GM12878 (cell line): Measurements from ENCODE around the gene SAFB. TPM values are rescaled to one million over a fixed set of nuclear protein-coding genes. Genes with fewer than 3 reads are reported as not detected.

Experiments used
- ATAC-seq: fragments of 200-7000 bp; cut with Tn5 transposase; 3 replicates; pipeline ENCODE4 v1.9.1; 2020; ENCODE audit warnings: mild to moderate bottlenecking, moderate library complexity
- BruUV-seq: library from RNA; stranded (reverse); fragments of 400-500 nt; replicated peaks from 2 replicates; lab custom pipeline; 2021; lab: Mats Ljungman, UMichigan
- CTCF ChIA-PET: fragments of 300-600 bp; sonication (Branson Sonifier 250); formaldehyde crosslinking; extraction: SDS; loops from one replicate; lab custom pipeline; 2021; ENCODE audit warnings: inconsistent platforms; lab: Yijun Ruan, JAX
- POLR2A ChIA-PET: fragments of 350-600 bp; formaldehyde crosslinking; extraction: SDS; loops from one replicate; lab custom pipeline; 2021; ENCODE audit warnings: inconsistent platforms; lab: Charles Lee
- RAD21 ChIA-PET: fragments of 300-600 bp; sonication (Branson Sonifier 250); formaldehyde crosslinking; loops from one replicate; lab custom pipeline; 2023; ENCODE audit warnings: antibody characterized with exemption; ENCODE audit not compliant: unreplicated experiment; lab: Charles Lee
- SMC1A ChIA-PET: fragments of 300-600 bp; sonication (Branson Sonifier 250); formaldehyde crosslinking; loops from one replicate; lab custom pipeline; 2023; ENCODE audit not compliant: unreplicated experiment, uncharacterized antibody; lab: Charles Lee
- DNase-seq: peaks from one replicate; pipeline ENCODE4 v3.0.0-alpha.2; 2011; ENCODE audit warnings: low read depth, low spot score
- FAIRE-seq: peaks from 3 replicates; lab custom pipeline; 2011; peaks lifted over from hg19 to GRCh38; lab: Jason Lieb, UNC
- H2AFZ ChIP-seq: 2 replicates; pipeline ENCODE4 v1.6.0; 2011; ENCODE audit warnings: low read depth, low read length, control low read depth; ENCODE audit not compliant: control insufficient read depth
- H3K27ac ChIP-seq: 2 replicates; pipeline ENCODE4 v1.5.1; 2011; ENCODE audit warnings: control low read depth; ENCODE audit not compliant: control insufficient read depth, insufficient read depth
- H3K27me3 ChIP-seq, 2 experiments: replicated peaks in 1 of 2; 2 replicates each; pipeline versions ENCODE4 v1.6.0 to v1.6.1; 2011; ENCODE audit warnings: low read length in 1 of 2; ENCODE audit not compliant: control insufficient read depth in 2 of 2, insufficient read depth in 2 of 2
- H3K36me3 ChIP-seq, 2 experiments: 2 replicates each; pipeline ENCODE4 v1.5.1; 2011; ENCODE audit warnings: low read length in 1 of 2; ENCODE audit not compliant: control insufficient read depth in 2 of 2, insufficient read depth in 2 of 2
- H3K4me1 ChIP-seq: 2 replicates; pipeline ENCODE4 v1.6.1; 2011; ENCODE audit warnings: mild to moderate bottlenecking, low read length, moderate library complexity, mixed read lengths; ENCODE audit not compliant: control insufficient read depth, insufficient read depth
- H3K4me2 ChIP-seq: 2 replicates; pipeline ENCODE4 v1.6.0; 2011; ENCODE audit warnings: control low read depth; ENCODE audit not compliant: control insufficient read depth, insufficient read depth
- H3K4me3 ChIP-seq: fragments of 200-600 bp; sonication (generic); 2 replicates; pipeline ENCODE4 v1.5.1; 2016
- H3K79me2 ChIP-seq: 2 replicates; pipeline ENCODE4 v1.6.0; 2011; ENCODE audit warnings: low read length; ENCODE audit not compliant: control insufficient read depth, insufficient read depth
- H3K9ac ChIP-seq: 2 replicates; pipeline ENCODE4 v1.8.0; 2011; ENCODE audit warnings: low read length, control low read depth, mixed read lengths; ENCODE audit not compliant: control insufficient read depth, insufficient read depth
- H3K9me3 ChIP-seq: replicated peaks from 3 replicates; pipeline ENCODE4 v1.5.1; 2011; ENCODE audit warnings: mild to moderate bottlenecking, low read length; ENCODE audit not compliant: control insufficient read depth, insufficient read depth
- H4K20me1 ChIP-seq: 2 replicates; pipeline ENCODE4 v1.6.0; 2011; ENCODE audit not compliant: control insufficient read depth, insufficient read depth
- ASH2L ChIP-seq: fragments of 300-600, 200-600 bp; sonication (generic); IDR thresholded peaks from 2 replicates; pipeline ENCODE4 v1.6.1; 2017; ENCODE audit warnings: low read depth, mild to moderate bottlenecking, borderline replicate concordance
- ATF2 ChIP-seq: IDR thresholded peaks from 2 replicates; pipeline ENCODE4 v1.6.1; 2012; ENCODE audit warnings: low read length, inconsistent platforms
- CHD2 ChIP-seq: IDR thresholded peaks from 2 replicates; pipeline ENCODE4 v1.6.1; 2011; ENCODE audit warnings: low read depth, low read length, improper control_type of control experiment, borderline replicate concordance
- KDM1A ChIP-seq: fragments of 200-600 bp; sonication (generic); IDR thresholded peaks from 2 replicates; pipeline ENCODE4 v1.6.1; 2016; ENCODE audit warnings: borderline replicate concordance
- KLF5 ChIP-seq: fragments of 450-650 bp; IDR thresholded peaks from 2 replicates; pipeline ENCODE4 v1.6.1; 2014; ENCODE audit warnings: mild to moderate bottlenecking; ENCODE audit not compliant: partially characterized antibody
- MLLT1 ChIP-seq: fragments of 450-650 bp; IDR thresholded peaks from 2 replicates; pipeline ENCODE4 v1.6.1; 2016; ENCODE audit warnings: mild to moderate bottlenecking
- NFIC ChIP-seq: IDR thresholded peaks from 2 replicates; pipeline ENCODE4 v1.6.1; 2012; ENCODE audit warnings: low read depth, mild to moderate bottlenecking, inconsistent platforms, low read length, moderate library complexity
- PAX5 ChIP-seq: IDR thresholded peaks from 2 replicates; pipeline ENCODE4 v1.6.1; 2011; ENCODE audit warnings: low read depth, low read length, borderline replicate concordance
- POLR2A ChIP-seq: IDR thresholded peaks from 2 replicates; pipeline ENCODE4 v1.6.1; 2011; ENCODE audit warnings: low read depth, mild to moderate bottlenecking, low read length
- POLR2AphosphoS2 ChIP-seq: IDR thresholded peaks from 2 replicates; pipeline ENCODE4 v1.6.1; 2011; ENCODE audit warnings: low read depth, mild to moderate bottlenecking, low read length, improper control_type of control experiment, moderate library complexity
- POLR2AphosphoS5 ChIP-seq: IDR thresholded peaks from 2 replicates; pipeline ENCODE4 v1.6.1; 2011; ENCODE audit warnings: mild to moderate bottlenecking, low read length, inconsistent platforms
- RAD21 ChIP-seq: IDR thresholded peaks from 2 replicates; pipeline ENCODE4 v1.6.1; 2011; ENCODE audit warnings: mild to moderate bottlenecking, low read depth, low read length, moderate library complexity; ENCODE audit not compliant: insufficient read depth
- RELA ChIP-seq: fragments of 450-650 bp; IDR thresholded peaks from 2 replicates; pipeline ENCODE4 v1.8.0; 2014; ENCODE audit warnings: borderline replicate concordance; ENCODE audit not compliant: partially characterized antibody
- SMAD5 ChIP-seq: IDR thresholded peaks from 2 replicates; pipeline ENCODE4 v1.6.1; 2016; ENCODE audit warnings: antibody characterized with exemption, low read depth
- WGBS: methylation state at CpG from one replicate; pipeline ENCODE4 v1.1.6; 2016; ENCODE audit warnings: low lambda C conversion rate; ENCODE audit not compliant: insufficient replicate concordance, insufficient coverage; ENCODE audit errors: missing lambda C conversion rate; 5-methylcytosine and 5-hydroxymethylcytosine counted together
- in situ Hi-C: fragments of 300-500 bp; cut with MboI; formaldehyde crosslinking; loops from 9 replicates; pipeline ENCODE4 v1.14.3; 2018; ENCODE audit warnings: mixed read lengths
- intact Hi-C: fragments of 100-400 bp; cut with micrococcal nuclease; formaldehyde crosslinking; loops from one replicate; pipeline ENCODE4 v1.14.2; 2022; ENCODE audit not compliant: unreplicated experiment
- polyA plus RNA-seq, 11 experiments: library from polyadenylated mRNA; depleted of rRNA in 4 of 11; unstranded in 6 of 11; stranded (reverse) in 5 of 11; fragments of >200 nt; fragmentation: Nextera tagmentation in 4 of 11; fragmentation: Illumina TruSeq in 1 of 11; extraction: Ambion mirVana in 4 of 11; extraction: Trizol in 1 of 11; gene quantifications; 1 replicate in 1 of 11; 2 replicates in 10 of 11; pipeline versions ENCODE4 v1.2.1 to v1.2.3, GENCODE V29; 2011 to 2016; ENCODE audit warnings: inconsistent platforms in 2 of 11, missing spikeins in 2 of 11, low read depth in 1 of 11
- total RNA-seq, 4 experiments: library from RNA; depleted of rRNA in 3 of 4; stranded (reverse); fragments of >200 nt in 3 of 4; fragmentation: Illumina TruSeq in 1 of 4; extraction: Trizol in 1 of 4; gene quantifications; 2 replicates each; pipeline versions ENCODE4 v1.2.1 to v1.2.3, GENCODE V29; 2013 to 2021

The SAFB gene
- total and polyA plus RNA-seq, 10 of the 15 experiments (the other 5 are each of a cell fraction or from before 2014, with no cell fraction given): 1.6 to 131 (median 61.2) TPM

- TF ChIP-seq ATF2: no peak
- TF ChIP-seq POLR2AphosphoS5: peak; percentile 42
- TF ChIP-seq POLR2A: peak; percentile 46
Measured at GRCh38 chr19:5690955-5691821, 68.3 kb downstream of the SAFB start (continued).

- peaks cover 49% of the 10 kb centered on the region for H3K79me2 ChIP-seq
- peaks cover 9 to 52% of the 10 kb centered on the region in 2 experiments; a peak in 3 of 4 replicates for H3K36me3 ChIP-seq
- POLR2A ChIA-PET: interaction anchor here (1.4 to 1.7 kb wide), 2 partner anchors 10 to 26 kb away, joined by 6 to 9 read pairs; no protein-coding TSS in a partner anchor
- H3K4me1 ChIP-seq: peaks cover 10% of the 10 kb centered on the region
- SMC1A ChIA-PET: no interaction called here
- H2AFZ ChIP-seq: no peak overlapping the region
- H3K9me3 ChIP-seq: no peaks in the 10 kb centered on the region; the same call in 2 of the 3 replicates
- intact Hi-C loops: loop anchor here (2.0 kb wide), 2 partner anchors 29 to 99 kb away; partner anchors contain the start of genes CATSPERD, DUS3L and LONP1
- FAIRE-seq: no peak
- in situ Hi-C loops: no loop called here
- no peaks in the 10 kb centered on the region; the same call in none of the 2 replicates for H4K20me1 ChIP-seq
- H3K27me3 ChIP-seq: no peaks in the 10 kb centered on the region
- ATAC-seq: no peak
- H3K27ac ChIP-seq: peak overlapping the region; percentile 94; the same call in 1 of the 2 replicates
- peak overlapping the region; percentile 94 for H3K4me3 ChIP-seq
- no peak for DNase-seq
- RAD21 ChIA-PET: no interaction called here
- peak overlapping the region; percentile 64 for H3K4me2 ChIP-seq
- BruUV-seq: no TSS peak
- WGBS: 12% methylated on average over 42 of the region's 42 CpGs
- CTCF ChIA-PET: interaction anchor here (3.7 kb wide), 1 partner anchor 27 kb away, joined by 74 read pairs; the partner anchor contains the start of genes CATSPERD and LONP1
- H3K9ac ChIP-seq: peak overlapping the region; percentile 98
- peak; percentile 64 for TF ChIP-seq POLR2A
- TF ChIP-seq MLLT1: no peak
- TF ChIP-seq SMAD5: 0 out of 2 replicates have a peak, but pooled peaks have one; percentile 47
- peak; percentile 68; the same call in 1 of the 2 replicates for TF ChIP-seq POLR2AphosphoS2
- TF ChIP-seq NFIC: no peak
- TF ChIP-seq RAD21: no peak
- no peak for TF ChIP-seq CHD2
- no peak; the same call in 1 of the 2 replicates for TF ChIP-seq PAX5
- TF ChIP-seq RELA: no peak
- no peak for TF ChIP-seq KDM1A
- TF ChIP-seq ATF2: no peak
- no peak for TF ChIP-seq ASH2L
- TF ChIP-seq KLF5: no peak
Measured at GRCh38 chr19:5691822-5692722, 69.2 kb downstream of the SAFB start.
